SIG-M5 treated with dmso at 0.1 percent for 504 hours (cell line): Measurements from ENCODE around the gene ATAD3C.
"Not testable (repeated sequence)": the region's sequence is repeated elsewhere in the genome, so short reads cannot be mapped to it uniquely, and the experiment has no call there.

Experiments
- DNase-seq: peaks from one replicate; lab custom pipeline; 2025; ENCODE audit not compliant: unreplicated experiment; lab: John Stamatoyannopoulos, UW

The ATAD3C gene

DNA sequence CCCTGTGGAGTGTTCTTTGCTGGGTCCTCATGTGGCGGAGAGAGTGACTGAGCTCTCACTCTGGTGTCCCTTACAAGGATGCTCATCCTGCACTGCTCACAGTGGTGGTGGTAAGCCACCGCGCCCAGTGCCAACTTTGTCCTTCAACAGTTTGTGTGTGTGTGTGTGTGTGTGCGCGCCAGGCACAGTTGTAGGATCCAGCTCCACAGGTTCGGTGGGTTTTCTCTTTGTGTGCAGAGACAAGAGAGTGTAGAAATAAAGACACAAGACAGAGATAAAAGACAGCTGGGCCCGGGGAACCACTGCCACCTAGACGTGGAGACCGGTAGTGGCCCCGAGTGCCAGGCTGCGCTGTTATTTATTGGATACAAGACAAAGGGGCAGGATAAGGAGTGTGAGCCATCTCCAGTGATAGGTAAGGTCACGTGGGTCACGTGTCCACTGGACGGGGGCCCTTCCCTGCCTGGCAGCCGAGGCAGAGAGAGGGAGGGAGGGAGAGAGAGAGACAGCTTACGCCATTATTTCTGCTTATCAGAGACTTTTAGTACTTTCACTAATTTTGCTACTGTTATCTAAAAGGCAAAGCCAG lies 55.4 kb downstream of the ATAD3C start:
- DNase-seq, result peak; percentile 58

DNA sequence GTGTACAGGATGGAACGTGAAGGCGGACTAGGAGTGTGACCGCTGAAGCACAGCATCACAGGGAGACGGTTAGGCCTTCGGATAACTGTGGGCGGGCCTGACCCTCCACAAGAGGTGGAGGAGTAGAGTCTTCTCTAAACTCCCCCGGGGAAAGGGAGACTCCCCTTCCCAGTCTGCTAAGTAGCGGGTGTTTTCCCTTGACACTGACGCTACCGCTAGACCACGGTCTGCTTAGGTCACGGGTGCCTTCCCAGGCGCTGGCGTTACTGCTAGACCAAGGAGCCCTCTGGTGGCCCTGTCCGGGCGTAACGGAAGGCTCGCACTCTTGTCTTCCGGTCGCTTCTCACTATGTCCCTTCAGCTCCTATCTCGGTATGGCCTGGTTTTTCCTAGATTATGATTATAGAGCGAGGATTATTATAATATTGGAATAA lies 55.9 kb downstream of the ATAD3C start:
- DNase-seq, result peak; percentile 45

DNA sequence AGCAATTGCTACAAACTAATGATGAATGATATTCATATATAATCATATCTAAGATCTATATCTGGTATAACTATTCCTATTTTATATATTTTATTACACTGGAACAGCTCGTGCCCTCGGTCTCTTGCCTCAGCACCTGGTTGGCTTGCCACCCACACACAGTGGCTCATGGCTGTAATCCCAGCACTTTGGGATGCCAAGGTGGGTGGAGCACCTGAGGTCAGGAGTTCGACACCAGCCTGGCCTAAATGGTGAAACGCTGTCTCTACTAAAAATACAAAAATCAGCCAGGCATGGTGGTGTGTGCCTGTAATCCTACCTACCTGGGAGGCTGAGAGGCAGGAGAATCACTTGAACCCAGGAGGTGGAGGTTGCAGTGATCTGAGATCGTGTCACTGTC lies 56.3 kb downstream of the ATAD3C start:
- DNase-seq, result not testable (repeated sequence)

DNA sequence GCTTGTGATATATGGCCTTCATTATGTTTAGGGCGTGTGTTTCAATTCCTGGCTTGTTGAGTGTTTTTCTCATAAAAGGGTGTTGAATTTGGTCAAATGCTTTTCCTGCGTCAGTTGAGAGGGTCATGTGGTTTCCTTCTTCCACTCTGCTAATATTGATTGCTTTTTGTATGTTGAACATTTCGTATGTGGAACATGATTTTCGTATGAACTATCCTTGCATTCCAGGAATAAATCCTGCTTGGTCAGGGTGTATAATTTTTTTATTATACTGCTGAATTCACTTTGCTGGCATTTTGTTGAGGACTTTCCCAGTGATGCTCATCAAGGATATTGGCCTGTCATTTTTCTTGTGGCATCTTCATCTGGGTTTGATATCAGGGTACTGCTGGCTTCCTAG lies 57.8 kb downstream of the ATAD3C start:
- no peak for DNase-seq

DNA sequence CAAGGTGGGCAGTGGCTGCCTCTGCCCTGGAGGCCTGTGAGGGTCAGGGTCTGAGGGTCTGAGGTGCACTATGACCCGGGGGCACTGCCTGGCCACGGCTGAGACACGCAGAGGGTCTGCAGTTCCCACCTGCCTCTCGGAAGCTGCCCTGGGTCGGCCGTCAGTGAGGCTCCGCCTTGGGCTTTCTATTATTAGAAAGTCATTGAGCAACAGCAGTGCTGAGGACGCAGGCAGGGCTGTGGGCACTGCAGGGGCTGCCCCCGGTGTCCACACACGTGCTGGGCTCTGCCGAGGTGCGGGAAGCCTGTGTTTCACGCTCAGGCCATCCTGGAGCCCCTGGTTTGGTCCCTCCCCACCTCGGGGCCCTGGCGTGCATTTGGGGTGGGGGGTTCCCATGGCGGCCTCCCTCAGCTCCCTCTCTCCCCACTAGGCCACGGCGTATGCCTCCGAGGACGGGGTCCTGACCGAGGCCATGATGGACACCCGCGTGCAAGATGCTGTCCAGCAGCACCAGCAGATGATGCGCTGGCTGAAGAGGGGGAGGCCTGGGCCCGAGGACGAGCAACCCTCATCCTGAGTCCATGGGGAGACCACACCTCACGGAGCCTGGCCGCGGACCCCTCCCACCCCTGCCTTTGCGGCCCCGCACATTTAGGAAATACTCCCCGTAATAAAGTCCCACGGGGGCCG lies 59.4 kb downstream of the ATAD3C start:
- not testable (repeated sequence) for DNase-seq

DNA sequence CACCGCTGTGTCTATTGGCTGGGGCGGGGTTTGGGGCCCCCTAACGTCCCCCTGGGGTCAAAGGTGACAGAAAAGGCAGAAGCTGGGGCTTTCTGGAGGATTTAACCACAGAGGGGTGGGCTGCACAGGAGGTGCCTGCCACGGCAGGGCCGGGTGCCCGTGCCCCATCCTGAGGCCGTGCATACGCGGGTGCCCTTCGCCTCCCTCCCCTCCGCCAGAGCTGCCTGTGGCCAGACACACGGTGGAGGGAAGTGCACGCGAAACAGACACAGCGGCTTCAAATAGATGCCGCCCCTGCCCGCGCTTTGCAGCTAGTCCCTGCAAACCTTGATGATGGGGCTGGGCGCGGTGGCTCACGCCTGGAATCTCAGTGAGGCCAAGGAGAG lies 60.0 kb downstream of the ATAD3C start:
- not testable (repeated sequence) for DNase-seq

DNA sequence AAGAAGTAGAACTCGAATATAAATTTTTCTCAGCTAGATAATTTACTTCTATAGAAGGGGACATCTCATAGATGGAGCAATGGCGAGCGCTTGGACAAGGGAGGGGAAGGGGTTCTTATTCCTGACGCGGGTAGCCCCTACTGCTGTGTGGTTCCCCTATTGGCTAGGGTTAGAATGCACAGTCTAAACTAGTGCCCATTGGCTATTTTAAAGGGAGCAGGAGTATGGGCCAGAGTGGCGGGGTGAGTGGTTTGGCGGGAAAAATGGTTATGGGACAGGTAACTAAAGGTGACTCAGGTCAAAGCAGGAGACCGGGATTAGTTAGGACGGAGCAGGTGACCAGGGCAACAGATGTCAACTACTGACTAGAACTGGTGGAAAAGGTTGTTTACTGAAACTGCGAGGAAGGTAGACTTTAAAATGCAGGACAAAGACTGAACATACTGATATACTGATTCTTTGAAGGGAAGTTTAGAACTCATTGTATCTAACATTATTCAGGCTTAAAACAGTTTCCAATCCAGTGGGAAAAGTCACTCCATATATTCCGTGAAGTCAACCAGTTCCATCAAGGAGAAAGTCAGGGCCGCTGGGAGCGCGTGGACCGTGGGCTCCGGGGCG lies 61.5 kb downstream of the ATAD3C start:
- DNase-seq, result peak; percentile 23

DNA sequence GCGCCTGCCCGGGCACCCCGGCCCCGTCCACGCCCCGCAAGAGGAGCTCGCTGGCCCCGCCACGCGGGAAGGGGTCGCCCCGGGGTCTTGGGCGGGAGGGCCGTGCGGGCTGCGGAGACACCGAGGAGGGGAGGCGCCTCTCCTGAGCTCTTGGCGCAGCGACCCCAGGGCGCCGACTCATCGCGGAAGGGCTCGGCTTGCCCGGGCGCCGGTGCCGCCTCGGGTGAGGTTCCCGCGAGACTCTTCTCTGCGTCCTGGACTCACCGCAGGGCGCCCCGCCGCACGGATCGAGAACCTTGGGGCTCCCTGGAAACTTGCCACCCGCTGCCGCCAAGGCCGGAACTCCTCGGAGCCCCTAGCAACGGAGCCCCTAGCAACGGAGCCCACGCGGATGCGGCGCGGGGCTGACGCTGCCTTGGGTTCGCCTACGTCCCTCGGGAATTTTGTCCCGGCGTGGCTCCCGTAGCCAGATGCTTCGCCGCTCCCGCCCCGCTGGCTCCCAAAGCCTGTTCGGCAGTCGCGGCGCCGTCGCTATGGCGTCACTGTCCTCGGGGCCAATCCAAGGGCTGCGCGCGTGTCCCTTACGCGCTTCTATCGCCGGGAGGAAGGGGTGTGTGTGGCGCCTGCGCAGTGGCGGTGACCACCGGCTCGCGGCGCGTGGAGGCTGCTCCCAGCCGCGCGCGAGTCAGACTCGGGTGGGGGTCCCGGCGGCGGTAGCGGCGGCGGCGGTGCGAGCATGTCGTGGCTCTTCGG lies 62.2 kb downstream of the ATAD3C start, which contains the start of gene ATAD3A:
Gene ATAD3A (plus strand): TSS at position 630 of the 753 bp plus-strand sequence. CDS start 107 bp downstream, at position 737.
- DNase-seq, result peak; percentile 90

DNA sequence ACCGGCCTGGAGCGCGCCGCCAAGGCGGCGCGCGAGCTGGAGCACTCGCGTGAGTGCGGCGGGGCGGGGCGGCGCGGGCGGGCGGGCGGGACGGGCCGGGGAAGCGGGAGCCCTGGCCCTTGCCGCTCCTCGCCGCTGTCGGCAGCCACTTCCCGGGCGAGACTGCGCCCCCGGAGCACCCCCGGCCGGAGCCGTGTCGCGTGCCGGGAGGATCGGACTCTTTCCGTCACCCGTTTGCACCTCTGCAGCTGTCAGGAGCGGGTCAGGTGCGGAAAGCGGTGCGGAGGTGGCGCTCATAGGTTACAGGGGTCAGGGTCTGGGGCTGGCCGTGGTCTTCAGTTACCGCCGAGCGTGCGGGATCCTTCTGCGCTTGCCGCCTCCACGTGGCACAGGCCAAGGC lies 62.9 kb downstream of the ATAD3C start:
- DNase-seq, result not testable (repeated sequence)

DNA sequence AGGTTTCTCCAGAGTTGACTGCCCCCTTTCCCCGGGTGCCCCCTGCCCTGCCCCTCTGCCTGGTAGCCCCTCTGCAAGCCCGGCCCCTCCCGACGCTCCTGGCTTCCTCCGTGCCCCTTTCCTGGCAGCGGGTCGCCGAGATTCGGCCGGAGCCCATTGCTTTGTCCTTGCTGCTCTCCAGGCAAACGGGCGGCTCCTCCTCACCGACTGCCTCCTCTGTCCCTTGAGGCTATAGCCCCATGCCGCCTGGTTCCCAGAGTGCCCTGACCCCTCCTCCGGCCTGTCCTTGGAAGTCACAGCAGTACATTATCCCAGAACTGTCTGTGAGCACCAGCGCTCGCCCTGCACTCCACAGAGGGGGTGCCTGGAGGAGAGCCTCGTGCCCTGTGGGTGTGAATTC lies 64.2 kb downstream of the ATAD3C start:
- DNase-seq, result not testable (repeated sequence)

DNA sequence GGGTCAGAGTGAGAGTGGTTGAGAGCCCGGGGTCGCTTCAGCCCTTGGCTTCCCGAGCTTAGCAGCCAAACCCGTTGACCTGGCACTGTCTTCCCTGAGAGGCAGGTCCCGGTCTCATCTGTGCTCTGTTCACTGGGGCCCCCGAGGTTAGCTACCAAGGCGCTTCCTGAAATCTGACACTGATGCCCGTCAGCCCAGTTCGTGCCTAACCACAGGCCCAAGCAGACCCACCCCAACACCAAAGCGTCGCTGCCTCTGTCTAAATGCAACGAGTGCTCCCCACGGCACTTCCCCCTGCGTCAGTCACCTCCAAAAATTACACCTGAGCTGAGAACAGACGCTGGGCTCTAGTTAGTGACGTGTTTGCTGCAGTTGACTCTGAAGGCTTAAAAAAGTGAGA lies 64.9 kb downstream of the ATAD3C start:
- DNase-seq, result not testable (repeated sequence)

DNA sequence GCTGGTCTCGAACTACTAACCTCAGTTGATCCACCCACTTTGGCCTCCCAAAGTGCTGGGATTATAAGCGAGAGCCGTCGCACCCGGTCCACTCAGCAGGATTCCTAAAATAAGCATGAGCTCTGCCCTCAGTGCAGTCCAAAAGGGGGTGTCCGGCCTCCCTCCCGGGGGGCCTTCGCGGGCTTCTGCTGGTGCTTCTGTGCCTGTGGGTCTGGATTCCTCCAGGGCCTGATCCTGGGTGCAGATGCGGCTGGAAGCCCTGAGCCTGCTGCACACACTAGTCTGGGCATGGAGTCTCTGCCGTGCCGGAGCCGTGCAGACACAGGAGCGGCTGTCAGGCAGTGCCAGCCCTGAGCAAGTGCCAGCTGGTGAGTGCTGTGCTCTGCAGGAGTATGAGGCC lies 67.4 kb downstream of the ATAD3C start:
- not testable (repeated sequence) for DNase-seq

DNA sequence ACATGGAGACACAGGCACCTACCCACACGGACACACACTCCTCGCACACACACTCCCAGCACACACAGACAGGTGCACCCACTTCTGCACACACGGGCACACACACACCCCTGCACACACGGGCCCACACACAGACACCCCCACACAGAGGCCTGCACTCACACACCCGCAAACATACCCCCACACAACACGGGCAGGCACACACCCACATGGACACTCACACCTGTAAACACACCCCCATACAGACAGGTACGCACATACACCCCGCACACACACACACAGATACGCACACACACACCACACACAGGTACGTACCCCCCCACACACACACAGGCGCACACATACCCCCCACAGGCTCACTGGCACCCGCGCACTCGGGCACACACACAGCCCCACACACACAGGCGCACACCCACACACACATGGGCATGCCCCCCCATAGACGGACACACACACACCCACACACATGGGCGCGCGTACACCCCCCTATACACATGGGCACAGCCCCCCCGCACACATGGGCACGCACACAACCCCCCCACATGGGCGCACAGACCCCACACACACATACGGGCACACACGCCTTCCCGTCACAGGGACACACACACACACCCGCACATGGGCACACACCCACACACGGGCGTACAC lies 68.6 kb downstream of the ATAD3C start:
- DNase-seq, result no peak

DNA sequence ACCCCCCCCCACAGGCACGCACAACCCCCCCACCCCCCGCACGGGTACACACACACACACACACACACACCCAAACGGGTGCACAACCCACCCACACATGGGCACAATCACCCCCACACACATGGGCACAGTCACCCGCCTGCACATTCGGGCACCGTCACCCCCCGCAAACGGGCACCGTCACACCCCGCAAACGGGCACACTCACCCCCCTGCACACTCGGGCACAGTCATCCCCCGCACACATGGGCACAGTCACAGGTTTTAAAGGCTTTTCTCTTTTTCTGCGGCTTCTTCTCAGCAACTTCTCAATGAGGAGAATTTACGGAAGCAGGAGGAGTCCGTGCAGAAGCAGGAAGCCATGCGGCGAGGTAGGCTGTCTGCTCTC lies 69.1 kb downstream of the ATAD3C start:
- DNase-seq, result not testable (repeated sequence)
